HepG2 (cell line): ENCODE data around the gene SBK3. TPM values are rescaled to one million over a fixed set of nuclear protein-coding genes. Genes with fewer than 3 reads are reported as not detected.

Source experiments
- ATAC-seq: fragments of 200-7000 bp; cut with Tn5 transposase; 3 replicates; pipeline ENCODE4 v1.9.1; 2020; ENCODE audit warnings: mild to moderate bottlenecking, moderate library complexity
- BruUV-seq: library from RNA; stranded (reverse); fragments of 400-500 nt; replicated peaks from 2 replicates; lab custom pipeline; 2021; lab: Mats Ljungman, UMichigan
- CTCF ChIA-PET: fragments of 300-600 bp; formaldehyde crosslinking; extraction: SDS; loops from one replicate; lab custom pipeline; 2021; ENCODE audit warnings: low total read pairs, inconsistent platforms, low intra/inter-chr PET ratio; lab: Yijun Ruan, JAX
- POLR2A ChIA-PET: fragments of 350-600 bp; sonication (Branson Sonifier 250); formaldehyde crosslinking; loops from one replicate; lab custom pipeline; 2020; ENCODE audit warnings: antibody characterized with exemption, inconsistent platforms; lab: Yijun Ruan, JAX
- DNase-seq: peaks from one replicate; pipeline ENCODE4 v3.0.0-alpha.2; 2015; ENCODE audit warnings: low spot score
- FAIRE-seq: peaks from 3 replicates; lab custom pipeline; 2011; peaks lifted over from hg19 to GRCh38; lab: Jason Lieb, UNC
- H2AFZ ChIP-seq: one replicate; pipeline ENCODE4 v1.6.1; 2011; ENCODE audit warnings: low read length, inconsistent platforms
- H3K27ac ChIP-seq: fragments of 300-600 bp; 3 replicates; pipeline ENCODE4 v1.8.0; 2011; ENCODE audit warnings: mixed run types, mild to moderate bottlenecking, mixed read lengths, low read length, inconsistent platforms; ENCODE audit not compliant: insufficient read depth; ENCODE audit errors: extremely low read length
- H3K27me3 ChIP-seq, 2 experiments: fragments of 200-600 bp in 1 of 2; 2 replicates in 1 of 2; 3 replicates in 1 of 2; pipeline versions ENCODE4 v1.6.0 to v1.8.0; 2011; ENCODE audit warnings: low read length in 2 of 2, mild to moderate bottlenecking in 2 of 2, moderate library complexity in 2 of 2, inconsistent platforms in 1 of 2; ENCODE audit not compliant: insufficient read depth in 2 of 2, control insufficient read depth in 1 of 2
- H3K36me3 ChIP-seq, 2 experiments: fragments of 200-600 bp in 1 of 2; replicated peaks in 1 of 2; 2 replicates in 1 of 2; 3 replicates in 1 of 2; pipeline versions ENCODE4 v1.5.1 to v1.8.0; 2011; ENCODE audit warnings: low read length in 2 of 2, inconsistent platforms in 1 of 2; ENCODE audit not compliant: insufficient read depth in 2 of 2, control insufficient read depth in 1 of 2
- H3K4me1 ChIP-seq: 2 replicates; pipeline ENCODE4 v1.5.1; 2012; ENCODE audit warnings: low read length, inconsistent platforms; ENCODE audit not compliant: insufficient read depth
- H3K4me2 ChIP-seq: 2 replicates; pipeline ENCODE4 v1.6.0; 2011; ENCODE audit warnings: low read depth, low read length, inconsistent platforms
- H3K4me3 ChIP-seq, 3 experiments: fragments of 200-600 bp in 1 of 3; sonication (generic), shearing (Covaris generic) in 1 of 3; replicated peaks in 1 of 3; 2 replicates each; pipeline ENCODE4 v1.5.1; 2011 to 2016; ENCODE audit warnings: low read length in 3 of 3, inconsistent platforms in 2 of 3, low read depth in 2 of 3, mild to moderate bottlenecking in 2 of 3, control low read depth in 1 of 3, mixed read lengths in 1 of 3; ENCODE audit not compliant: insufficient read depth in 1 of 3
- H3K79me2 ChIP-seq: one replicate; pipeline ENCODE4 v1.6.1; 2011; ENCODE audit warnings: low read length, inconsistent platforms; ENCODE audit not compliant: insufficient read depth
- H3K9ac ChIP-seq: 2 replicates; pipeline ENCODE4 v1.6.0; 2011; ENCODE audit warnings: mild to moderate bottlenecking, low read depth, low read length, inconsistent platforms; ENCODE audit not compliant: insufficient read depth
- H3K9me3 ChIP-seq: 2 replicates; pipeline ENCODE4 v1.5.1; 2012; ENCODE audit warnings: mild to moderate bottlenecking, low read length
- H4K20me1 ChIP-seq: 2 replicates; pipeline ENCODE4 v1.6.0; 2011; ENCODE audit warnings: inconsistent platforms, mild to moderate bottlenecking, low read length, moderate library complexity; ENCODE audit not compliant: insufficient read depth
- ATRX ChIP-seq: sonication (generic); formaldehyde crosslinking; IDR thresholded peaks from 2 replicates; pipeline ENCODE4 v1.4.0; 2020; ENCODE audit warnings: missing genetic modification reagents, borderline replicate concordance
- DMAP1 ChIP-seq: IDR thresholded peaks from 2 replicates; pipeline ENCODE4 v1.6.1; 2016
- NFYB ChIP-seq: sonication (generic); formaldehyde crosslinking; IDR thresholded peaks from 2 replicates; pipeline ENCODE4 v1.4.0; 2020; ENCODE audit warnings: missing genetic modification reagents
- SMYD3 ChIP-seq: sonication (generic); formaldehyde crosslinking; IDR thresholded peaks from 2 replicates; pipeline ENCODE4 v1.8.1; 2023; ENCODE audit warnings: mild to moderate bottlenecking, missing genetic modification reagents
- WIZ ChIP-seq: sonication (generic); formaldehyde crosslinking; IDR thresholded peaks from 2 replicates; pipeline ENCODE4 v1.5.1; 2020; ENCODE audit warnings: mild to moderate bottlenecking, missing genetic modification reagents
- ZMYM3 ChIP-seq: sonication (generic); formaldehyde crosslinking; IDR thresholded peaks from 2 replicates; pipeline ENCODE4 v1.5.1; 2020; ENCODE audit warnings: mild to moderate bottlenecking, missing genetic modification reagents
- ZNF121 ChIP-seq: sonication (generic); formaldehyde crosslinking; IDR thresholded peaks from 2 replicates; pipeline ENCODE4 v1.5.0; 2020; ENCODE audit warnings: mild to moderate bottlenecking, missing genetic modification reagents
- ZNF256 ChIP-seq: sonication (generic); formaldehyde crosslinking; conservative IDR thresholded peaks from 2 replicates; pipeline ENCODE4 v1.4.0; 2020; ENCODE audit warnings: missing genetic modification reagents
- WGBS: methylation state at CpG from one replicate; pipeline ENCODE4 v1.1.6; 2017; ENCODE audit warnings: low lambda C conversion rate; 5-methylcytosine and 5-hydroxymethylcytosine counted together
- in situ Hi-C: cut with HindIII; loops from 2 replicates; pipeline ENCODE4 v1.10.0; 2017; ENCODE audit warnings: low pct_unique_long_range_greater_than_20kb; ENCODE audit not compliant: extremely low pct_ligation_motif_present
- intact Hi-C: fragments of 100-400 bp; cut with micrococcal nuclease; formaldehyde crosslinking; loops from one replicate; pipeline ENCODE4 v1.10.0; 2022; ENCODE audit not compliant: unreplicated experiment
- polyA plus RNA-seq, 8 experiments: library from polyadenylated mRNA; depleted of rRNA in 3 of 8; stranded (reverse) in 7 of 8; unstranded in 1 of 8; fragments of >200 nt; fragmentation: Illumina TruSeq in 4 of 8; extraction: Trizol in 4 of 8; gene quantifications; 2 replicates each; pipeline versions ENCODE4 v1.2.1 to v1.2.3, GENCODE V29; 2011 to 2016; ENCODE audit warnings: low read depth in 4 of 8, missing spikeins in 1 of 8, mixed read lengths in 1 of 8; ENCODE audit not compliant: insufficient read depth in 1 of 8
- total RNA-seq, 5 experiments: library from RNA; depleted of rRNA; stranded (reverse); fragments of >200 nt; fragmentation: Illumina TruSeq; extraction: Trizol; gene quantifications; 2 replicates each; pipeline ENCODE4 v1.2.3, GENCODE V29; 2016; ENCODE audit warnings: low read depth in 1 of 5
- TF ChIP-seq, protein P1 (sequence below): sonication (generic); formaldehyde crosslinking; IDR thresholded peaks from 2 replicates; pipeline ENCODE4 v1.4.0; 2020; ENCODE audit warnings: missing genetic modification reagents, mild to moderate bottlenecking, borderline replicate concordance
- TF ChIP-seq, protein P2 (sequence below): sonication (generic); formaldehyde crosslinking; IDR thresholded peaks from 2 replicates; pipeline ENCODE4 v1.8.0; 2022; ENCODE audit warnings: low read depth, missing genetic modification reagents

The SBK3 gene
- total and polyA plus RNA-seq, 2 of the 13 experiments (the other 11 are each of a cell fraction or from before 2014, with no cell fraction given): 0.66 to 0.77 TPM

DNA sequence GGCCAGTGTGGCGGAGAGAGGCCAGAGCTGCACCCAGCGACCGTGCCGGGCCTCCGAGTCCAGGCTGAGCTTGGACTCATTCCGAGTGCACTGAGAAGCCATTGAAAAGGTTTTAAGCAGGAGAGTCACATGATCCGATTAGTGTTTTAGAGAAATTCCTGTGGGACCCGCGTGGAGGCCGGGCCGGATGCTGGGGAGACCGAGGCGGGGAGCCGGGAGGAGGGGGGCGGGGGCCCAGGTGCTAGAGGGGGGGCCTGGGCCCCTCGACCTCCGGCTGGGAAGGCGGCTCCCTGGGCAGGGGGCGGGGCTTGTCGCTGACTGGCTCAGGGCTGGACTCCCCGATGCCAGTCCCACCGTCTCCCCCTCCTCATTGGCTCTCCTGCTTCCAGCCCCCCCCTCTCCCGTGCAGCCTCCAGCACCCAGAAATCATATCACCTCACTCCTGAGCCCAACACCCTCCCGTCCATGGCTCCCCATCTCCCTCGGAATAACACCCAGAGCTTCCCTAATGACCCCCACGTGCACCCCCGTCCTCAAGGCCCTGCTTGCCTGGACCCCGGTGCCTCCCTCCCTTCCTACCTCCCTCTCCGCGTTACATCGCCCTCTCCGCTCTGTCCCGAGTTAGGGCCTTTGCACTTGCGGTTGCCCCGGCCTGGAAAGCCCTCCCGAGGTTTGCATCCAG lies 40.5 kb upstream of the SBK3 start (continued):
- TF ChIP-seq, protein P1, sequence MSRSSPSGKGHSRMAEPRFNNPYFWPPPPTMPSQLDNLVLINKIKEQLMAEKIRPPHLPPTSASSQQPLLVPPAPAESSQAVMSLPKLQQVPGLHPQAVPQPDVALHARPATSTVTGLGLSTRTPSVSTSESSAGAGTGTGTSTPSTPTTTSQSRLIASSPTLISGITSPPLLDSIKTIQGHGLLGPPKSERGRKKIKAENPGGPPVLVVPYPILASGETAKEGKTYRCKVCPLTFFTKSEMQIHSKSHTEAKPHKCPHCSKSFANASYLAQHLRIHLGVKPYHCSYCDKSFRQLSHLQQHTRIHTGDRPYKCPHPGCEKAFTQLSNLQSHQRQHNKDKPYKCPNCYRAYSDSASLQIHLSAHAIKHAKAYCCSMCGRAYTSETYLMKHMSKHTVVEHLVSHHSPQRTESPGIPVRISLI (CRISPR knock-in tag): no peak
- no peak for TF ChIP-seq ATRX (CRISPR knock-in tag)
- no peak for TF ChIP-seq WIZ (CRISPR knock-in tag)
- no peak for TF ChIP-seq SMYD3
- no peak for TF ChIP-seq ZNF256 (CRISPR knock-in tag)
- peak; percentile 80 for TF ChIP-seq NFYB (CRISPR knock-in tag)
- TF ChIP-seq, all 625 proteins: peak for 69

GRCh38 chr19:55584871-55585270 lies 39.5 kb upstream of the SBK3 start:
- Histone ChIP-seq H3K4me2 (peak overlapping the region; percentile 11; the same call in 1 of the 2 replicates), H3K36me3 (no peaks in the 10 kb centered on the region), H3K9me3 (no peaks in the 10 kb centered on the region), H2AFZ (no peak overlapping the region), H3K4me3 (no peak overlapping the region), H3K4me1 (peaks cover 47% of the 10 kb centered on the region), H3K27ac (no peak overlapping the region), H3K27me3 (no peaks in the 10 kb centered on the region; a peak in 1 of 5 replicates), H3K79me2 (peaks cover 4% of the 10 kb centered on the region), H3K9ac (no peak overlapping the region), H4K20me1 (no peaks in the 10 kb centered on the region)
- DNase-seq (no peak), ATAC-seq (no peak), FAIRE-seq (no peak)
- TF ChIP-seq, protein P2, sequence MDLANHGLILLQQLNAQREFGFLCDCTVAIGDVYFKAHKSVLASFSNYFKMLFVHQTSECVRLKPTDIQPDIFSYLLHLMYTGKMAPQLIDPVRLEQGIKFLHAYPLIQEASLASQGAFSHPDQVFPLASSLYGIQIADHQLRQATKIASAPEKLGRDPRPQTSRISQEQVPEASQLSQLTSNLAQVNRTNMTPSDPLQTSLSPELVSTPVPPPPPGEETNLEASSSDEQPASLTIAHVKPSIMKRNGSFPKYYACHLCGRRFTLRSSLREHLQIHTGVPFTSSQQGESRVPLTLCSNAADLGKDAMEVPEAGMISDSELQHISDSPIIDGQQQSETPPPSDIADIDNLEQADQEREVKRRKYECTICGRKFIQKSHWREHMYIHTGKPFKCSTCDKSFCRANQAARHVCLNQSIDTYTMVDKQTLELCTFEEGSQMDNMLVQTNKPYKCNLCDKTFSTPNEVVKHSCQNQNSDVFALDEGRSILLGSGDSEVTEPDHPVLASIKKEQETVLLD (CRISPR knock-in tag): 0 out of 2 replicates have a peak, but pooled peaks have one; percentile 18
- TF ChIP-seq ZMYM3 (CRISPR knock-in tag) (peak; percentile 62; the same call in 1 of the 2 replicates), ZNF121 (CRISPR knock-in tag) (peak; percentile 77; the same call in 1 of the 2 replicates), DMAP1 (CRISPR knock-in tag) (no peak)
- in situ Hi-C loops (no loop called here), intact Hi-C loops (loop anchor here (10.0 kb wide), 2 partner anchors 50 to 70 kb away; no protein-coding TSS in a partner anchor)
- POLR2A ChIA-PET: interaction anchor here (1.0 to 5.3 kb wide), 4 partner anchors 15 to 40 kb away, joined by 3 to 66 read pairs (median 4); partner anchors contain the start of genes FIZ1, ZNF524 and ZNF784
- CTCF ChIA-PET: no interaction called here
- WGBS: 89% methylated on average over 8 of the region's 11 CpGs
- no TSS peak for BruUV-seq
